ENCODE measurements around the gene PAFAH2.

PAFAH2 gene

DNA sequence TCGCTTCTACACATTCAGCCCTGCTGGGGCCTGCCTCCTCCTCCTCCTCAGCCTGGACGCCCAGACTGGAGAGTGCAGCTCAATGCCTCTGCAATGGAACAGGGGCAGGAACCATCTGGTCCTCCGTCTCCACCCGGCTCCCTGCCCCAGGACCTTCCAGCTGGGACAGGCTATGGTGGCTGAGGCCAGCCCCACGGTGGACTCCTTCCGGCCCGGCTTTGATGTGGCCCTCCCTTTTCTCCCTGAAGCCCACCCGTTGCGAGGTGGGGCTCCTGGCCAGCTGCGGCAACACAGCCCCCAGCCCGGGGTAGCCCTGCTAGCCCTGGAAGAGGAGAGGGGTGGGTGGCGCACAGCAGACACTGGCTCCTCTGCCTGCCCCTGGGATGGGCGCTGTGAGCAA is 25.1 kb upstream of the PAFAH2 start:
- no peak for ATAC-seq
- TF ChIP-seq ZFP30 (CRISPR knock-in tag; IDR thresholded peaks at IDR 0.05) = no peak
- TF ChIP-seq ESRRG (CRISPR knock-in tag; IDR thresholded peaks at IDR 0.05) = no peak
- no peak for TF ChIP-seq TCF4 (CRISPR knock-in tag; IDR thresholded peaks at IDR 0.05; ENCODE audit: borderline replicate concordance)
- TF ChIP-seq, protein P1, sequence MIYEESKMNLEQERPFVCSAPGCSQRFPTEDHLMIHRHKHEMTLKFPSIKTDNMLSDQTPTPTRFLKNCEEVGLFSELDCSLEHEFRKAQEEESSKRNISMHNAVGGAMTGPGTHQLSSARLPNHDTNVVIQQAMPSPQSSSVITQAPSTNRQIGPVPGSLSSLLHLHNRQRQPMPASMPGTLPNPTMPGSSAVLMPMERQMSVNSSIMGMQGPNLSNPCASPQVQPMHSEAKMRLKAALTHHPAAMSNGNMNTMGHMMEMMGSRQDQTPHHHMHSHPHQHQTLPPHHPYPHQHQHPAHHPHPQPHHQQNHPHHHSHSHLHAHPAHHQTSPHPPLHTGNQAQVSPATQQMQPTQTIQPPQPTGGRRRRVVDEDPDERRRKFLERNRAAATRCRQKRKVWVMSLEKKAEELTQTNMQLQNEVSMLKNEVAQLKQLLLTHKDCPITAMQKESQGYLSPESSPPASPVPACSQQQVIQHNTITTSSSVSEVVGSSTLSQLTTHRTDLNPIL (CRISPR knock-in tag; IDR thresholded peaks at IDR 0.05; ENCODE audit: low read depth) = no peak
- TF ChIP-seq, protein P2, sequence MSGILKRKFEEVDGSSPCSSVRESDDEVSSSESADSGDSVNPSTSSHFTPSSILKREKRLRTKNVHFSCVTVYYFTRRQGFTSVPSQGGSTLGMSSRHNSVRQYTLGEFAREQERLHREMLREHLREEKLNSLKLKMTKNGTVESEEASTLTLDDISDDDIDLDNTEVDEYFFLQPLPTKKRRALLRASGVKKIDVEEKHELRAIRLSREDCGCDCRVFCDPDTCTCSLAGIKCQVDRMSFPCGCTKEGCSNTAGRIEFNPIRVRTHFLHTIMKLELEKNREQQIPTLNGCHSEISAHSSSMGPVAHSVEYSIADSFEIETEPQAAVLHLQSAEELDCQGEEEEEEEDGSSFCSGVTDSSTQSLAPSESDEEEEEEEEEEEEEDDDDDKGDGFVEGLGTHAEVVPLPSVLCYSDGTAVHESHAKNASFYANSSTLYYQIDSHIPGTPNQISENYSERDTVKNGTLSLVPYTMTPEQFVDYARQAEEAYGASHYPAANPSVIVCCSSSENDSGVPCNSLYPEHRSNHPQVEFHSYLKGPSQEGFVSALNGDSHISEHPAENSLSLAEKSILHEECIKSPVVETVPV (CRISPR knock-in tag; IDR thresholded peaks at IDR 0.05) = no peak
- TF ChIP-seq, protein P3, sequence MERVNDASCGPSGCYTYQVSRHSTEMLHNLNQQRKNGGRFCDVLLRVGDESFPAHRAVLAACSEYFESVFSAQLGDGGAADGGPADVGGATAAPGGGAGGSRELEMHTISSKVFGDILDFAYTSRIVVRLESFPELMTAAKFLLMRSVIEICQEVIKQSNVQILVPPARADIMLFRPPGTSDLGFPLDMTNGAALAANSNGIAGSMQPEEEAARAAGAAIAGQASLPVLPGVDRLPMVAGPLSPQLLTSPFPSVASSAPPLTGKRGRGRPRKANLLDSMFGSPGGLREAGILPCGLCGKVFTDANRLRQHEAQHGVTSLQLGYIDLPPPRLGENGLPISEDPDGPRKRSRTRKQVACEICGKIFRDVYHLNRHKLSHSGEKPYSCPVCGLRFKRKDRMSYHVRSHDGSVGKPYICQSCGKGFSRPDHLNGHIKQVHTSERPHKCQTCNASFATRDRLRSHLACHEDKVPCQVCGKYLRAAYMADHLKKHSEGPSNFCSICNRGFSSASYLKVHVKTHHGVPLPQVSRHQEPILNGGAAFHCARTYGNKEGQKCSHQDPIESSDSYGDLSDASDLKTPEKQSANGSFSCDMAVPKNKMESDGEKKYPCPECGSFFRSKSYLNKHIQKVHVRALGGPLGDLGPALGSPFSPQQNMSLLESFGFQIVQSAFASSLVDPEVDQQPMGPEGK (CRISPR knock-in tag; IDR thresholded peaks at IDR 0.05; ENCODE audit: borderline replicate concordance) = no peak
- no peak for TF ChIP-seq GLIS3 (CRISPR knock-in tag; IDR thresholded peaks at IDR 0.05)

DNA sequence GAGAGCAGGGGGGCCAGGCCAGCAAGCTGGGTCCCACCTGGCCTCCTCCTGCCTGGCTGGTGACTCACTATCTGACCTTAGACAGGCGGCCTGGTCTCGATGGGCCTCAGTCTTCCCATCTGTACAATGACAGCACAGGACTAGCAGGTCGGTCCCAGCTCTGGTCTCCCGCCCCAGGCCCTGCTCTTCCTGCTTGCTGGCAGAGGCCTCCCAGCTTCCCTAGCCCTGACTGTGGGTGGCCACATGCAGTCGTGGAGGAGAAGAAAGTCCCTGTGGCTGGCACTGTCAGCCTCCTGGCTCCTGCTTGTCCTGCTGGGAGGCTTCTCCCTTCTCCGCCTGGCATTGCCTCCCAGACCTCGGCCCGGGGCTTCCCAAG is 24.5 kb upstream of the PAFAH2 start:
- no peak for TF ChIP-seq ISL1 (CRISPR knock-in tag; IDR thresholded peaks at IDR 0.05)
- TF ChIP-seq BACH2 (CRISPR knock-in tag; IDR thresholded peaks at IDR 0.05; ENCODE audit: borderline replicate concordance) = no peak
- no peak for TF ChIP-seq TOX (CRISPR knock-in tag; IDR thresholded peaks at IDR 0.05; ENCODE audit: borderline replicate concordance)
- TF ChIP-seq ESRRG (CRISPR knock-in tag; IDR thresholded peaks at IDR 0.05) = no peak
- TF ChIP-seq ZFP3 (CRISPR knock-in tag; IDR thresholded peaks at IDR 0.05) = no peak
- no peak for TF ChIP-seq ZFP30 (CRISPR knock-in tag; IDR thresholded peaks at IDR 0.05)
- TF ChIP-seq, protein P1 (CRISPR knock-in tag; IDR thresholded peaks at IDR 0.05; ENCODE audit: low read depth) = no peak
- ATAC-seq = no peak

DNA sequence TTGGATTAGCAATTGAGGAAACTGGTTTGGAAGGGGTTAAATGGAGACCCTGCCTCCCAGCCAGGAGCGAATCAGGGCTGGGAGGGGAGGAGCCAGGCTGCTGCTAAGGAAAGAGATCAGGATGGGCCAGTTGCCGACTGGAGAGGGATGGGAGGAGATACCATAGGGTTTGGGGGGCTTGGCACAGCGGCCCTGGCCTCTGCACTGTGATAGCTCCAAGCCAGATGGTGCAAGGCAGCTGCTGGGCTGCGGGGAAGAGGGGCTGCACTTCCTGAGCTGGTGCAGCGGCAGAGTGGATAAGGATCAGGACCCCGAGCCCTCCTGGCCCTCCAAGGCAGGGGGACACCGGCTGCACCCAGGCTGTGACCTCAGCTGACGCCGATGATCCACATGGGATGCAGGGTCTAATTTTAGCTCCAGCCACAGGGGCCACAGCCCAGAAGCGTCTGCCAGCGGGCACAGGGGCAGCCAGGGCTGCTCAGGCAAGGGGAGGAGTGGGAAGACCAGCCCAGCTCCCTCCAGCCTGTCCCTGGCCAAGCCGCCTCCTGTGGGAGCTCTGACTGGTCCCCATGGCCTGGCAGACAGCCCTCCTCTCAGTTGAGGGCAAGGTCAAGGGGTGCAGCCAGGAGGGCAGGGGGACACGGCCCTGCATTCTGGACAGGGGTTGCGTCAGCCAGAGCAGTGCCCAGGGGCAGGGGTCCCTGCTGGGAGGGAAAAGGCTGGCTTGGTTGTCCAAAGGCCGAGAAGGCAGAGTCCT is 24.0 kb upstream of the PAFAH2 start, which contains the start of gene EXTL1:
EXTL1 (plus strand) TSS at position 129 of the 757 bp plus-strand sequence. CDS start 872 bp downstream, outside the sequence.
- TF ChIP-seq, protein P4, sequence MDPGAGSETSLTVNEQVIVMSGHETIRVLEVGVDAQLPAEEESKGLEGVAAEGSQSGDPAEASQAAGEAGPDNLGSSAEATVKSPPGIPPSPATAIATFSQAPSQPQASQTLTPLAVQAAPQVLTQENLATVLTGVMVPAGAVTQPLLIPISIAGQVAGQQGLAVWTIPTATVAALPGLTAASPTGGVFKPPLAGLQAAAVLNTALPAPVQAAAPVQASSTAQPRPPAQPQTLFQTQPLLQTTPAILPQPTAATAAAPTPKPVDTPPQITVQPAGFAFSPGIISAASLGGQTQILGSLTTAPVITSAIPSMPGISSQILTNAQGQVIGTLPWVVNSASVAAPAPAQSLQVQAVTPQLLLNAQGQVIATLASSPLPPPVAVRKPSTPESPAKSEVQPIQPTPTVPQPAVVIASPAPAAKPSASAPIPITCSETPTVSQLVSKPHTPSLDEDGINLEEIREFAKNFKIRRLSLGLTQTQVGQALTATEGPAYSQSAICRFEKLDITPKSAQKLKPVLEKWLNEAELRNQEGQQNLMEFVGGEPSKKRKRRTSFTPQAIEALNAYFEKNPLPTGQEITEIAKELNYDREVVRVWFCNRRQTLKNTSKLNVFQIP (CRISPR knock-in tag; IDR thresholded peaks at IDR 0.05; ENCODE audit: borderline replicate concordance, low read depth) = no peak
- TF ChIP-seq, protein P2 (CRISPR knock-in tag; IDR thresholded peaks at IDR 0.05) = no peak
- TF ChIP-seq ZFP3 (CRISPR knock-in tag; IDR thresholded peaks at IDR 0.05) (no peak), GLIS3 (CRISPR knock-in tag; IDR thresholded peaks at IDR 0.05) (no peak), TCF4 (CRISPR knock-in tag; IDR thresholded peaks at IDR 0.05; ENCODE audit: borderline replicate concordance) (no peak), OSR1 (CRISPR knock-in tag; IDR thresholded peaks at IDR 0.05) (no peak), ZFP30 (CRISPR knock-in tag; IDR thresholded peaks at IDR 0.05) (no peak)
- peak; percentile 92 for ATAC-seq

DNA sequence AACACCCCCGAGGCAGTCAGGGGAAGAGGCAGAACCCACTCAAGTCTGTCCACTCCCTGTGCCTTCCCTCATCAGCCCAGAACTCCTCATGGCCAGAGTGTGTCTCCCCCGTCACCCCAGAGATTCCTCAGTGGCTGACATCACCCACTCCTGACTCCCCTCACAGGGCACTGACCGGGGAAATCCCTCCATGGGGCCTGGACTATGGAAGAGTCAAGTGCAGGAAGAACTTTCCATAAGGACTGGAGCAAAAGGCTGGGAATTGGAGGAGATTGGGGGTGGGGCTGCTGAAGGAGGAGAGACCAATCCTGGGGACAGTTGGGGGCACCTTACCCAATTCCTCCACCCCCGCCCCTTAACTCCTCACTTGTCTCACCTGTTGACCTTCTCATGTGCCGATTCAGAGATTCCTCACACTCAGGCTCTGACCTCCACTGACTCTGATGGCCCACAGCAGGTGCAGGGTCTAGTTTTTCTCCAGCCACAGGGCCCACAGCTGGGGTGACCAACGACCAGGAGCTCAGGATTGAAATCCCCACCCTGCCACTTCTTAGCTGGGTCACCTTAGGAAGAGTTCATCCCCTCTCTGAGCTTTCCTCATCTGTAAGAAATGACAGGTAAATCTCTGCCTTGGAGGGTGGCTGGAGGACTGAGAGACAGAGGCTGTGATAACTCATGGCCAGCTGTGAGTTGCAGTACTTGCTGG is 23.2 kb upstream of the PAFAH2 start:
- ATAC-seq = no peak
- TF ChIP-seq, protein P4 (CRISPR knock-in tag; IDR thresholded peaks at IDR 0.05; ENCODE audit: borderline replicate concordance, low read depth) = no peak
- no peak for TF ChIP-seq ZNF565 (CRISPR knock-in tag; conservative IDR thresholded peaks at IDR 0.05; ENCODE audit: low read depth)
- TF ChIP-seq, protein P3 (CRISPR knock-in tag; IDR thresholded peaks at IDR 0.05; ENCODE audit: borderline replicate concordance) = no peak
- TF ChIP-seq CSDC2 (CRISPR knock-in tag; IDR thresholded peaks at IDR 0.05) = no peak
- no peak for TF ChIP-seq ZFP3 (CRISPR knock-in tag; IDR thresholded peaks at IDR 0.05)
- TF ChIP-seq ZNF70 (CRISPR knock-in tag; IDR thresholded peaks at IDR 0.05) = no peak
